K562 (cell line): ENCODE data around the gene LMBR1.

Source experiments
- CHD1 ChIP-seq: fragments of 200-600 bp; sonication (generic); IDR thresholded peaks from one replicate; pipeline ENCODE4 v1.6.1; 2012; ENCODE audit warnings: mild to moderate bottlenecking, moderate library complexity, low read length, inconsistent platforms
- FUS ChIP-seq: fragments of 200-400 bp; formaldehyde crosslinking; optimal IDR thresholded peaks from 2 replicates; pipeline ENCODE3; 2017; ENCODE audit warnings: low read depth, low read length
- JUNB ChIP-seq: fragments of 450-650 bp; formaldehyde crosslinking; conservative IDR thresholded peaks from 2 replicates; pipeline ENCODE4 v1.4.0; 2020; ENCODE audit warnings: mild to moderate bottlenecking
- PPARD ChIP-seq: fragments of 250-450 bp; sonication (Bioruptor Pico); IDR thresholded peaks from 2 replicates; pipeline ENCODE4 v1.8.0; 2022; ENCODE audit warnings: inconsistent platforms, mild to moderate bottlenecking, moderate library complexity
- PTTG1 ChIP-seq: fragments of 450-650 bp; IDR thresholded peaks from 2 replicates; pipeline ENCODE4 v1.6.1; 2016; ENCODE audit warnings: low read depth, mild to moderate bottlenecking, missing genetic modification characterization, missing compliant biosample characterization
- ZBTB7A ChIP-seq: IDR thresholded peaks from 2 replicates; pipeline ENCODE4 v1.6.1; 2011; ENCODE audit warnings: low read depth, mild to moderate bottlenecking, low read length, moderate library complexity, borderline replicate concordance; ENCODE audit not compliant: control insufficient read depth
- ZNF175 ChIP-seq: fragments of 200-800 bp; sonication (Bioruptor generic); IDR thresholded peaks from 2 replicates; pipeline ENCODE4 v1.6.1; 2016; ENCODE audit warnings: low read depth, mild to moderate bottlenecking, missing genetic modification characterization, missing compliant biosample characterization
- ZSCAN32 ChIP-seq: fragments of 450-650 bp; formaldehyde crosslinking; IDR thresholded peaks from 2 replicates; pipeline ENCODE4 v1.4.0; 2020; ENCODE audit warnings: mild to moderate bottlenecking, moderate library complexity
- TF ChIP-seq, protein P1 (sequence below), 3 experiments: IDR thresholded peaks in 2 of 3; conservative IDR thresholded peaks in 1 of 3; 2 replicates each; pipeline ENCODE4 v1.5.1; 2011 to 2012; ENCODE audit warnings: low read length in 3 of 3, mild to moderate bottlenecking in 3 of 3, control low read depth in 2 of 3, improper control_type of control experiment in 1 of 3, inconsistent platforms in 1 of 3, low read depth in 1 of 3, mixed read lengths in 1 of 3, moderate library complexity in 1 of 3; ENCODE audit not compliant: insufficient read depth in 2 of 3
- TF ChIP-seq, protein P2 (sequence below), 2 experiments: fragments of 450-650 bp in 1 of 2; IDR thresholded peaks; 2 replicates each; pipeline ENCODE4 v1.6.1; 2011 to 2017; ENCODE audit warnings: low read depth in 2 of 2, antibody characterized with exemption in 1 of 2, borderline replicate concordance in 1 of 2, low read length in 1 of 2, mild to moderate bottlenecking in 1 of 2, mixed read lengths in 1 of 2; ENCODE audit not compliant: control insufficient read depth in 1 of 2
- TF ChIP-seq, protein P3 (sequence below): sonication (generic); formaldehyde crosslinking; IDR thresholded peaks from 2 replicates; pipeline ENCODE4 v1.8.1; 2023; ENCODE audit warnings: mild to moderate bottlenecking, missing genetic modification reagents

DNA sequence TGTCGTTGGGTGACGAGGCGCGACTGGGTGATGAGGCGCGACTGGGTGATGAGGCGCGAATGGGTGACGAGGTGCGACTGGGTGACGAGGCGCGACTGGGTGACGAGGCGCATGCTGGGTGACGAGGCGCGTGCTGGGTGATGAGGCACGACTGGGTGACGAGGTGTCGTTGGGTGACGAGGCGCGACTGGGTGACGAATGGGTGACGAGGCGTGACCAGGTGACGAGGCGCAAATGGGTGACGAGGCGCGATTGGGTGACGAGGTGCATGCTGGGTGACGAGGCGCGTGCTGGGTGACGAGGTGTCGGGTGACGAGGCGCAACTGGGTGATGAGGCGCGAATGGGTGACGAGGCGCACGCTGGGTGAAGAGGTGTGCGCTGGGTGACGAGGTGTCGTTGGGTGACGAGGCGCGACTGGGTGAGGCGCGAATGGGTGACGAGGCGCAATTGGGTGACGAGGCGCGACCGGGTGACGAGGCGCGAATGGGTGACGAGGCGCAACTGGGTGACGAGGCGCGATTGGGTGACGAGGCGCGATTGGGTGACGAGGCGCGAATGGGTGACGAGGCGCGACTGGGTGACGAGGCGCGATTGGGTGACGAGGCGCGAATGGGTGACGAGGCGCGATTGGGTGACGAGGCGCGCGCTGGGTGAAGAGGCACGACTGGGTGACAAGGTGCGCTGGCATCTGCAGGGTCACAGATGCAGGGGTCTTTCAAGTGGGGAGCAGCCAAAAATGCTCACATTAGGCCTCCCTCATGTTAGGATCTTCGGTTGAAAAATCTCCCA lies 48.6 kb upstream of the LMBR1 start:
- no peak for TF ChIP-seq FUS
- TF ChIP-seq CHD1, result no peak
- TF ChIP-seq PPARD (CRISPR knock-in tag), result no peak
- no peak for TF ChIP-seq ZNF175 (CRISPR knock-in tag)
- no peak for TF ChIP-seq JUNB (CRISPR knock-in tag)
- TF ChIP-seq ZBTB7A, result no peak
- no peak for TF ChIP-seq ZSCAN32 (CRISPR knock-in tag)
- TF ChIP-seq PTTG1 (tag), result no peak
- TF ChIP-seq, protein P1, sequence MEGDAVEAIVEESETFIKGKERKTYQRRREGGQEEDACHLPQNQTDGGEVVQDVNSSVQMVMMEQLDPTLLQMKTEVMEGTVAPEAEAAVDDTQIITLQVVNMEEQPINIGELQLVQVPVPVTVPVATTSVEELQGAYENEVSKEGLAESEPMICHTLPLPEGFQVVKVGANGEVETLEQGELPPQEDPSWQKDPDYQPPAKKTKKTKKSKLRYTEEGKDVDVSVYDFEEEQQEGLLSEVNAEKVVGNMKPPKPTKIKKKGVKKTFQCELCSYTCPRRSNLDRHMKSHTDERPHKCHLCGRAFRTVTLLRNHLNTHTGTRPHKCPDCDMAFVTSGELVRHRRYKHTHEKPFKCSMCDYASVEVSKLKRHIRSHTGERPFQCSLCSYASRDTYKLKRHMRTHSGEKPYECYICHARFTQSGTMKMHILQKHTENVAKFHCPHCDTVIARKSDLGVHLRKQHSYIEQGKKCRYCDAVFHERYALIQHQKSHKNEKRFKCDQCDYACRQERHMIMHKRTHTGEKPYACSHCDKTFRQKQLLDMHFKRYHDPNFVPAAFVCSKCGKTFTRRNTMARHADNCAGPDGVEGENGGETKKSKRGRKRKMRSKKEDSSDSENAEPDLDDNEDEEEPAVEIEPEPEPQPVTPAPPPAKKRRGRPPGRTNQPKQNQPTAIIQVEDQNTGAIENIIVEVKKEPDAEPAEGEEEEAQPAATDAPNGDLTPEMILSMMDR (IDR thresholded peaks at IDR 0.05 in 2 of 3, conservative IDR thresholded peaks at IDR 0.05 in 1 of 3; ENCODE audit: insufficient read depth in 2 of 3, low read depth in 1 of 3, low read length in 3 of 3), result no peak
- TF ChIP-seq, protein P2, sequence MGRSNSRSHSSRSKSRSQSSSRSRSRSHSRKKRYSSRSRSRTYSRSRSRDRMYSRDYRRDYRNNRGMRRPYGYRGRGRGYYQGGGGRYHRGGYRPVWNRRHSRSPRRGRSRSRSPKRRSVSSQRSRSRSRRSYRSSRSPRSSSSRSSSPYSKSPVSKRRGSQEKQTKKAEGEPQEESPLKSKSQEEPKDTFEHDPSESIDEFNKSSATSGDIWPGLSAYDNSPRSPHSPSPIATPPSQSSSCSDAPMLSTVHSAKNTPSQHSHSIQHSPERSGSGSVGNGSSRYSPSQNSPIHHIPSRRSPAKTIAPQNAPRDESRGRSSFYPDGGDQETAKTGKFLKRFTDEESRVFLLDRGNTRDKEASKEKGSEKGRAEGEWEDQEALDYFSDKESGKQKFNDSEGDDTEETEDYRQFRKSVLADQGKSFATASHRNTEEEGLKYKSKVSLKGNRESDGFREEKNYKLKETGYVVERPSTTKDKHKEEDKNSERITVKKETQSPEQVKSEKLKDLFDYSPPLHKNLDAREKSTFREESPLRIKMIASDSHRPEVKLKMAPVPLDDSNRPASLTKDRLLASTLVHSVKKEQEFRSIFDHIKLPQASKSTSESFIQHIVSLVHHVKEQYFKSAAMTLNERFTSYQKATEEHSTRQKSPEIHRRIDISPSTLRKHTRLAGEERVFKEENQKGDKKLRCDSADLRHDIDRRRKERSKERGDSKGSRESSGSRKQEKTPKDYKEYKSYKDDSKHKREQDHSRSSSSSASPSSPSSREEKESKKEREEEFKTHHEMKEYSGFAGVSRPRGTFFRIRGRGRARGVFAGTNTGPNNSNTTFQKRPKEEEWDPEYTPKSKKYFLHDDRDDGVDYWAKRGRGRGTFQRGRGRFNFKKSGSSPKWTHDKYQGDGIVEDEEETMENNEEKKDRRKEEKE (IDR thresholded peaks at IDR 0.05; ENCODE audit: borderline replicate concordance in 1 of 2, control insufficient read depth in 1 of 2, low read depth in 2 of 2, low read length in 1 of 2), result no peak
- TF ChIP-seq, protein P3, sequence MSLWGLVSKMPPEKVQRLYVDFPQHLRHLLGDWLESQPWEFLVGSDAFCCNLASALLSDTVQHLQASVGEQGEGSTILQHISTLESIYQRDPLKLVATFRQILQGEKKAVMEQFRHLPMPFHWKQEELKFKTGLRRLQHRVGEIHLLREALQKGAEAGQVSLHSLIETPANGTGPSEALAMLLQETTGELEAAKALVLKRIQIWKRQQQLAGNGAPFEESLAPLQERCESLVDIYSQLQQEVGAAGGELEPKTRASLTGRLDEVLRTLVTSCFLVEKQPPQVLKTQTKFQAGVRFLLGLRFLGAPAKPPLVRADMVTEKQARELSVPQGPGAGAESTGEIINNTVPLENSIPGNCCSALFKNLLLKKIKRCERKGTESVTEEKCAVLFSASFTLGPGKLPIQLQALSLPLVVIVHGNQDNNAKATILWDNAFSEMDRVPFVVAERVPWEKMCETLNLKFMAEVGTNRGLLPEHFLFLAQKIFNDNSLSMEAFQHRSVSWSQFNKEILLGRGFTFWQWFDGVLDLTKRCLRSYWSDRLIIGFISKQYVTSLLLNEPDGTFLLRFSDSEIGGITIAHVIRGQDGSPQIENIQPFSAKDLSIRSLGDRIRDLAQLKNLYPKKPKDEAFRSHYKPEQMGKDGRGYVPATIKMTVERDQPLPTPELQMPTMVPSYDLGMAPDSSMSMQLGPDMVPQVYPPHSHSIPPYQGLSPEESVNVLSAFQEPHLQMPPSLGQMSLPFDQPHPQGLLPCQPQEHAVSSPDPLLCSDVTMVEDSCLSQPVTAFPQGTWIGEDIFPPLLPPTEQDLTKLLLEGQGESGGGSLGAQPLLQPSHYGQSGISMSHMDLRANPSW (CRISPR knock-in tag), result no peak
